Activated CD4-positive, alpha-beta T cell treated with anti-CD3 and anti-CD28 coated beads for 4 hours (primary cell): ENCODE data around the gene NAT9.

Experiments used
- DNase-seq, 2 donors: peaks; one replicate each; pipeline ENCODE4 v3.0.0-alpha.2; 2020

NAT9 gene

GRCh38 chr17:74742978-74743545, 33.1 kb downstream of the NAT9 start:
- DNase-seq, result no peak

GRCh38 chr17:74742153-74742515, 34.0 kb downstream of the NAT9 start:
- peak in 1 of 2 donors; percentile 33 for DNase-seq

- DNase-seq, result no peak
Measured at GRCh38 chr17:74740641-74741387, 35.3 kb downstream of the NAT9 start.

- DNase-seq, result no peak
Measured at GRCh38 chr17:74740173-74740572, 36.0 kb downstream of the NAT9 start.

GRCh38 chr17:74739227-74739831, 36.8 kb downstream of the NAT9 start:
- no peak for DNase-seq

- peak; percentile 62 to 65 for DNase-seq
Measured at GRCh38 chr17:74738051-74738996, 37.8 kb downstream of the NAT9 start.

- peak in 1 of 2 donors; percentile 39 for DNase-seq
Measured at GRCh38 chr17:74737299-74738050, 38.7 kb downstream of the NAT9 start.

- DNase-seq, result peak in 1 of 2 donors; percentile 36
Measured at GRCh38 chr17:74736513-74737298, 39.4 kb downstream of the NAT9 start, which contains the start of gene RAB37. TSS of gene RAB37 (plus strand) at chr17:74737256. CDS start at chr17:74737273, 17 bp downstream.

- DNase-seq, result no peak
Measured at GRCh38 chr17:74734256-74734655, 41.9 kb downstream of the NAT9 start.

- DNase-seq, result no peak
Measured at GRCh38 chr17:74733365-74734122, 42.6 kb downstream of the NAT9 start.

- no peak for DNase-seq
Measured at GRCh38 chr17:74732042-74732867, 43.9 kb downstream of the NAT9 start.

- no peak for DNase-seq
Measured at GRCh38 chr17:74731347-74731605, 44.9 kb downstream of the NAT9 start.

- DNase-seq, result peak; percentile 42 to 55
Measured at GRCh38 chr17:74730491-74731346, 45.4 kb downstream of the NAT9 start.

GRCh38 chr17:74729866-74730265, 46.3 kb downstream of the NAT9 start:
- DNase-seq, result no peak

GRCh38 chr17:74729368-74729767, 46.8 kb downstream of the NAT9 start:
- no peak for DNase-seq

- no peak for DNase-seq
Measured at GRCh38 chr17:74728702-74729075, 47.5 kb downstream of the NAT9 start.

GRCh38 chr17:74728033-74728701, 48.0 kb downstream of the NAT9 start:
- no peak for DNase-seq

- DNase-seq, result no peak
Measured at GRCh38 chr17:74725111-74725510, 51.0 kb downstream of the NAT9 start.
